NCI-H2029 (cell line): ENCODE data around the gene NUDCD2.
A peak's percentile ranks its signal among the peaks of the same experiment; 100 is the strongest.
"Not testable (repeated sequence)": the region's sequence is repeated elsewhere in the genome, so short reads cannot be mapped to it uniquely, and the experiment has no call there.

Experiments used
- DNase-seq: peaks from one replicate; lab custom pipeline; 2025; lab: John Stamatoyannopoulos, UW

NUDCD2 gene

DNA sequence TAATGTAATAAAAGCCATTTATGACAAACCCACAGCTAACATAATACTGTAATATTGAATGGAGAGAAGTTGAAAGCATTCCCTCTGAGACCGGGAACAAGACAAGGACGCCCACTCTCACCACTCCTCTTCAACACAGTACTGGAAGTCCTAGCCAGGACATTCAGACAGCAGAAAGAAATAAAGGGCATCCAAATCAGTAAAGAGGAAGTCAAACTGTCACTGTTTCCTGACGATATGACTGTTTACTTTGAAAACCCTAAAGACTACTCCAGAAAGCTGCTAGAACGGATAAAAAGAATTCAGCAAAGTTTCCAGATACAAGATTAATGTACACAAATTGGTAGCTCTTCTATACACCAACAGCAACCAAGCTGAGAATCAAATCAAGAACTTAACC lies 33.8 kb downstream of the NUDCD2 start:
- not testable (repeated sequence) for DNase-seq

- no peak for DNase-seq
Measured at GRCh38 chr5:163424836-163425235, 35.1 kb downstream of the NUDCD2 start.

DNA sequence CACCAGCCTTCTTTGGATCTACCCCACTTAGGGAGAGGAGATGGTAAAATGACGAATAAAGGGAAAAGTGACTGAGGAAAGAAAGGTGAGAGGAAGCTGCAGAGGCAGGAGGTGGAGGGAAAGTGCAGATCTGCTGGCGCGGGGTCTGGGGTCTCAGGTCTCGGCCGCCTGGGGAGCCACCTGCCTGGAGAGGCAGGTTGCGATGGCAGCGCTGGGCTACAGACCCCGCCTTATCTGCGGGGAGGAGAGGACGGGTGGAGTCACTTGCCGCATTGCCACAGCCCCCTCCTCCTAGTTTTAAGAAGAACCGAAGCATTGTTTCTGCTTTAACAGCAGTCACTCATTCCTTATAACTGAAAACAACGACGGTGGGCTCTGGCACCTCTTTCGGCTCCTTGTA lies 44.2 kb downstream of the NUDCD2 start:
- DNase-seq, result not testable (repeated sequence)

GRCh38 chr5:163410505-163410904 lies 49.4 kb downstream of the NUDCD2 start:
- DNase-seq, result no peak

GRCh38 chr5:163409384-163409783 lies 50.5 kb downstream of the NUDCD2 start:
- DNase-seq, result no peak

GRCh38 chr5:163408311-163408923 lies 51.5 kb downstream of the NUDCD2 start:
- DNase-seq, result peak; percentile 18

DNA sequence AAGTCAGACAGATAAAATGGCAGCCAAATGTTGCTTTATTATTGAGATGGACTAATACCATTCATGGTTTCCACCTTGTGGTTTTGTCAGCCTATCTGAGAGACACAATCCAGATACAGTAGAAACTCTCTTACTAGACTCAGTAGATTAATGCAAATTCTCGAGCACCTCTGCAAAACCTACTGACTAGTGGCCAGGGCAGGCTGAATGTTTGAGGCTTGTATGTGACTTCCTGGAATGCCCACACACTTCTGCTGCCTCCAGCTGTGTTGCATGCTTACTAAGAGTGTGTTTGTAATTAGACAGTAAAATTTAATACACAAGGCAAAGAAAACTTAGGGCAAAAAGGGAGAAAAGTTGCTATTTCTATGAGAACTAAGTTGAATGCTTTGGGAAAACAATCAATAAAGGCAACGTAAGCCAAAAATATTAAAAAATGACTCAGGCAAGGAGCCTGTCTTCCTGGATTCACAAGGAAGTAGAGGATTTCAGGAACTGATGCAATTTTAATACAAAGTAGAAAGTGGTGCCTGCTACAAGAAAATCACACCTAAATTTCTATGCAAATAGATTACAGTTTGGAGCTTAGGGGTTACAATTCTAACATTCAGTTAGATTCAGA lies 52.8 kb downstream of the NUDCD2 start:
- no peak for DNase-seq

GRCh38 chr5:163404364-163405173 lies 55.3 kb downstream of the NUDCD2 start:
- DNase-seq, result no peak

- no peak for DNase-seq
Measured at GRCh38 chr5:163402007-163402406, 57.9 kb downstream of the NUDCD2 start.

GRCh38 chr5:163401271-163401670 lies 58.6 kb downstream of the NUDCD2 start:
- DNase-seq, result no peak

GRCh38 chr5:163399923-163400322 lies 60.0 kb downstream of the NUDCD2 start:
- DNase-seq, result no peak

- DNase-seq, result no peak
Measured at GRCh38 chr5:163397354-163397753, 62.5 kb downstream of the NUDCD2 start.

DNA sequence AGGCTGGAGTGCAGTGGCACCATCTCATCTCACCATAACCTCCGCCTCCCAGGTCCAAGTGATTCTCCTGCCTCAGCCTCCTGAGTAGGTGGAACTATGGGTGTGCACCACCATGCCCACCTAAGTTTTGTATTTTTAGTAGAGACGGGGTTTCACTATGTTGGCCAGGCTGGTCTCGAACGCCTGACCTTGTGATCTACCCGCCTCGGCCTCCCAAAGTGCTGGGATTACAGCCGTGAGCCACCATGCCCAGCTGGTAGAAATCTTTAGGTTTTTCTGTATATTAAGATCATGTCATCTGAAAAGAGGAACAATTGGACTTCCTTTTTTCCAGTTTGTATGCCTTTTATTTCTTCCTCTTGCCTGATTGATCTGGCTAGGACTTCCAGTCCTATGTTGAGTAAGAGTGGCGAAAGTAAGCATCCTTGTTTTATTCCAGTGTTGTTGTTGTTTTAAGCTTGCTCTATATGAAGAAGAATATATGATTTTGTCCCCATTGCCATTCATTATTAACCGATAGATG lies 63.0 kb downstream of the NUDCD2 start:
- DNase-seq, result not testable (repeated sequence)
